HEK293T (cell line): Measurements from ENCODE around the gene EGFLAM.

ENCODE experiments used
- CTCF ChIA-PET: fragments of 350-600 bp; formaldehyde crosslinking; extraction: SDS; loops from one replicate; lab custom pipeline; 2021; ENCODE audit warnings: antibody characterized with exemption, inconsistent platforms; lab: Yijun Ruan, JAX
- POLR2A ChIA-PET: fragments of 350-600 bp; formaldehyde crosslinking; extraction: SDS; loops from one replicate; lab custom pipeline; 2020; ENCODE audit warnings: antibody characterized with exemption, inconsistent platforms; lab: Yijun Ruan, JAX
- DNase-seq: peaks from one replicate; pipeline ENCODE4 v3.0.0; 2012; ENCODE audit warnings: mixed read lengths; ENCODE audit errors: extremely low spot score
- ARNT ChIP-seq: fragments of 450-650 bp; IDR thresholded peaks from 2 replicates; pipeline ENCODE4 v1.6.1; 2017; ENCODE audit warnings: mild to moderate bottlenecking
- BHLHE40 ChIP-seq: fragments of 450-650 bp; IDR thresholded peaks from 2 replicates; pipeline ENCODE4 v1.6.1; 2016; ENCODE audit warnings: mild to moderate bottlenecking, moderate library complexity, borderline replicate concordance
- CTBP1 ChIP-seq: fragments of 450-650 bp; IDR thresholded peaks from 2 replicates; pipeline ENCODE4 v1.6.1; 2016; ENCODE audit warnings: borderline replicate concordance
- ELF4 ChIP-seq: fragments of 450-650 bp; IDR thresholded peaks from 2 replicates; pipeline ENCODE4 v1.6.1; 2017; ENCODE audit warnings: antibody characterized with exemption
- FOXA1 ChIP-seq: fragments of 450-650 bp; IDR thresholded peaks from 2 replicates; pipeline ENCODE4 v1.6.1; 2016; ENCODE audit warnings: mild to moderate bottlenecking
- FOXK2 ChIP-seq: fragments of 450-650 bp; IDR thresholded peaks from 2 replicates; pipeline ENCODE4 v1.6.1; 2016; ENCODE audit warnings: mild to moderate bottlenecking
- FOXM1 ChIP-seq: fragments of 450-650 bp; IDR thresholded peaks from 2 replicates; pipeline ENCODE4 v1.6.1; 2017; ENCODE audit warnings: mild to moderate bottlenecking, borderline replicate concordance
- HDGF ChIP-seq: fragments of 450-650 bp; IDR thresholded peaks from 2 replicates; pipeline ENCODE4 v1.6.1; 2017; ENCODE audit warnings: antibody characterized with exemption, borderline replicate concordance
- L3MBTL2 ChIP-seq: fragments of 450-650 bp; conservative IDR thresholded peaks from 2 replicates; pipeline ENCODE4 v1.6.1; 2016; ENCODE audit warnings: mild to moderate bottlenecking
- LEF1 ChIP-seq: fragments of 450-650 bp; IDR thresholded peaks from 2 replicates; pipeline ENCODE4 v1.6.1; 2017; ENCODE audit warnings: mild to moderate bottlenecking, borderline replicate concordance
- NFRKB ChIP-seq: fragments of 450-650 bp; IDR thresholded peaks from 2 replicates; pipeline ENCODE4 v1.6.1; 2016; ENCODE audit warnings: mild to moderate bottlenecking, moderate library complexity
- SP1 ChIP-seq: fragments of 450-650 bp; IDR thresholded peaks from 2 replicates; pipeline ENCODE4 v1.6.1; 2017
- SUZ12 ChIP-seq: fragments of 450-650 bp; IDR thresholded peaks from 2 replicates; pipeline ENCODE4 v1.6.1; 2016; ENCODE audit warnings: mild to moderate bottlenecking
- TARDBP ChIP-seq: fragments of 450-650 bp; IDR thresholded peaks from 2 replicates; pipeline ENCODE4 v1.6.1; 2016
- ZNF384 ChIP-seq: fragments of 450-650 bp; IDR thresholded peaks from 2 replicates; pipeline ENCODE4 v1.6.1; 2016
- TF ChIP-seq, protein P1 (sequence below): fragments of 450-650 bp; IDR thresholded peaks from 2 replicates; pipeline ENCODE4 v1.6.1; 2016

EGFLAM gene

DNA sequence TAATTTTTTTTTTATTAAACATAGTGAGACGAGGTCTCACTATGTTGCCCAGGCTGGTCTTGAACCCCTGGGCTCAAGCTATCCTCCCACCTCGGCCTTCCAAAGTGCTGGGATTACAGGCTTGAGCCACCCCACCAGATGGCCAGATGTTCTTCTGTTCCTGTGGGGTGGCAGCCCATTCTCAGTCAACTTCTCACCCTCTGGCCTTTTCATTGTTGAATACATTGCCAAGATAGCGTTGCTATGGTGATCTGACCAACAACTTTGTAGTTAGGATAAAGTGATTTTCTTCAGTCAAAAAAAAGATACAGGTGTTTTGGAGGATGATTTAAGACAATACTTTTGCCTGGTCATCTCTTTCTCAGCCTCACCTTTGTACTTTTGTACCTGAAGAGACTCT is 109.1 kb downstream of the EGFLAM start:
- DNase-seq = no peak
- TF ChIP-seq SUZ12 (no peak), TARDBP (no peak), ARNT (no peak), NFRKB (no peak), L3MBTL2 (no peak), LEF1 (no peak), FOXM1 (no peak), ZNF384 (no peak), ELF4 (no peak), BHLHE40 (no peak), HDGF (no peak), CTBP1 (no peak)
- TF ChIP-seq, protein P1, sequence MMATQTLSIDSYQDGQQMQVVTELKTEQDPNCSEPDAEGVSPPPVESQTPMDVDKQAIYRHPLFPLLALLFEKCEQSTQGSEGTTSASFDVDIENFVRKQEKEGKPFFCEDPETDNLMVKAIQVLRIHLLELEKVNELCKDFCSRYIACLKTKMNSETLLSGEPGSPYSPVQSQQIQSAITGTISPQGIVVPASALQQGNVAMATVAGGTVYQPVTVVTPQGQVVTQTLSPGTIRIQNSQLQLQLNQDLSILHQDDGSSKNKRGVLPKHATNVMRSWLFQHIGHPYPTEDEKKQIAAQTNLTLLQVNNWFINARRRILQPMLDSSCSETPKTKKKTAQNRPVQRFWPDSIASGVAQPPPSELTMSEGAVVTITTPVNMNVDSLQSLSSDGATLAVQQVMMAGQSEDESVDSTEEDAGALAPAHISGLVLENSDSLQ = no peak
- ChIA-PET POLR2A (no interaction called here), CTCF (interaction anchor here (1.2 kb wide), 1 partner anchor 15 kb away, joined by 4 read pairs; no protein-coding TSS in a partner anchor)

DNA sequence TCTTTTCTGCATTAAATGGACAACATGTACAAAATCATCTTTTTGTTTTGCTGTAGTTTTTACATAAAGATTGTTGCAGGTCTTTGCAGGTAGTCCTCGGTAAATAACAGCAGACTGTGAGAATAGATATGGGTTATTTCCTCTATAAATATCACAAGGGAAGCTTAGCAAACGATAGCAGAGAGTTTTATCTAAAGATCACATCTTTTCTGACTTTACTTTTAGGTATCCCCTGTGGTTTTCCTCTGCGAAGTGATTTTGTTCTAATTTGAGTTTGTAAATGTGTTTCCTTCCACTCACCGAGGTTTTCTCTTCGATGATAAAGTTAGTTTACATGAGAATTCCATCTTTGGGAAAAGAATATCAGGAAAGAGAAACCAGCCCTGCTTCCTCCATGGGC is 109.6 kb downstream of the EGFLAM start:
- no peak for DNase-seq
- POLR2A ChIA-PET = no interaction called here
- TF ChIP-seq, protein P1 = no peak
- TF ChIP-seq FOXK2 (no peak), FOXM1 (no peak), L3MBTL2 (no peak), SUZ12 (no peak), BHLHE40 (no peak), HDGF (no peak), SP1 (no peak), TARDBP (no peak), CTBP1 (no peak), NFRKB (no peak), FOXA1 (no peak), ARNT (no peak), ZNF384 (no peak), LEF1 (no peak), ELF4 (no peak)
- CTCF ChIA-PET = no interaction called here

DNA sequence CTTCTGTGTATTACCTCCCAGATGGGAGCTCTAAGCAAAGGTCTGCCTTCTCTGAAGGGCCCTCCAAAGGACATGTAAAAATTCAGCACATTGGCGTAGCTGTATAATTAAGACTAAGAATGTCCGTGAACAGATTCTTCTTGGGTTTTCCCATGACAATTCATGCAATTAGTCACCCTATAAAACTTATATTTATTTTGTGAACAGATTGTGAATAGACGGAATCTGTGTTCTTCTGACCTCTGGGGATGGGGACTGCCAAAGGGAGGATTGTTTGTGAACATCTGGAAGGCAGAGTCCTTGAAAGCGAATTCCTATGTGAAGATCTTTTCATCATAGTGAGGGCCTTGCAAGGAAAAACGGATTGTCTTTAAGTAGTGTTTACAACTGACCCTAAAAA is 111.3 kb downstream of the EGFLAM start:
- ChIA-PET CTCF (no interaction called here), POLR2A (no interaction called here)
- DNase-seq = no peak
- TF ChIP-seq SP1 (no peak), HDGF (no peak), LEF1 (no peak), ZNF384 (no peak)

DNA sequence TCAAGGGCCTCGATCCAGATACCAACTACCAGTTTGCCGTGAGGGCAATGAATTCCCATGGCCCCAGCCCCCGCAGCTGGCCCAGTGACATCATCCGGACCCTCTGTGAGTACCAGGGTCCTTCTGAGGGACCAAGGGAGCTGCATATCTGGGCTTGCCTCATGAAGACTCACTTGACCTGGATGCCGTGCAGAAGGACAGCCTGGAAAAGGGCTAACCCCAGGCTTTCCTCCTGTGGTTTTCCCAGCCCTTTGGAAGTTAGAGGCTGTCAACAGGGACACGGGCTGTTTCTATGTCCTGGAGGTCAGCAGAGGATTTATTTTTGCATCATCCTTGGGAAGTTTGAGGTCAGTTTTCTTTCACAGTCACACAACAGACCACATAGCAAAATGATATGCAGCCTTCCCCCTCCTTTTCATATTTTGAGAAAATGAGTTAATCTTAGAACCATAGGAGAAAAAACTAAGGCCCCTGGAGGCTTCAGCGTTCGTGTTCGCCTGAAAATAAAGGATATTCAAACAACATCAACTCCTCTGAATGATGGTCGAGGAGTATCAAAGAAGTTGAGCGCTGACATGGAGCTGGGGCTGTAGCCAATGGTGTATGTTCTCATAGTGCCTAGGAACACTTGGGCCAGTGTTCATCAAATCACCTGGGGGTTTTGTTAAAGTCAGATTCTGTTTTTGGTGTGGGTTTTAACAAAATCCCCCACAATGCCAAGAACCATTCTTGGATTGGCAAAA is 112.2 kb downstream of the EGFLAM start:
- ChIA-PET POLR2A (no interaction called here), CTCF (no interaction called here)
- no peak for DNase-seq
- no peak for TF ChIP-seq FOXM1
- no peak for TF ChIP-seq TARDBP
- no peak for TF ChIP-seq ARNT
- TF ChIP-seq FOXA1 = no peak
- TF ChIP-seq L3MBTL2 = no peak
- no peak for TF ChIP-seq LEF1
- no peak for TF ChIP-seq HDGF
- TF ChIP-seq NFRKB = no peak
- no peak for TF ChIP-seq ZNF384
- no peak for TF ChIP-seq SP1
- TF ChIP-seq SUZ12 = no peak
- TF ChIP-seq, protein P1 = no peak
- TF ChIP-seq BHLHE40 = no peak
- no peak for TF ChIP-seq FOXK2
- TF ChIP-seq CTBP1 = no peak
- TF ChIP-seq ELF4 = no peak

DNA sequence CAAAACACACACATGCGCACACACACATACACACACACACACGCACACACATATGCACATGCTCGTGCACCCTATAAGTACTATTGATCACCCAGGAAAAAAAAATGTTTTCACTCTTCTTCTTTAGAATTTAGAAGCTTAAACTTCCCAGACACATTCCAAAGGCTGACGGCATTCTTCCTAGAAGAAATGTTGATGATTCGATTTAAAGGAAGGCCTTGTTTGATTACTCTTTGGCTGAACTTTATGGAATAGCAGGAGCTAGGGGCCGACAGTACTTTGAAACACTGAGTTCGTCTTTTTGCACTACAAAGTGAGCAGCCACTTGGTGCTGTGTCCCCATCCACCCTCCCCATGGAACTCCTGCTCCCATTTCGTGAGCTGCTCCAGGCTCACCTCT is 113.2 kb downstream of the EGFLAM start:
- DNase-seq = no peak
- TF ChIP-seq L3MBTL2 = no peak
- no peak for TF ChIP-seq FOXA1
- TF ChIP-seq HDGF = no peak
- TF ChIP-seq FOXK2 = no peak
- TF ChIP-seq CTBP1 = no peak
- TF ChIP-seq NFRKB = no peak
- TF ChIP-seq BHLHE40 = no peak
- TF ChIP-seq LEF1 = no peak
- TF ChIP-seq ZNF384 = no peak
- no peak for TF ChIP-seq TARDBP
- TF ChIP-seq SP1 = no peak
- no peak for TF ChIP-seq SUZ12
- POLR2A ChIA-PET = no interaction called here
- CTCF ChIA-PET = no interaction called here

DNA sequence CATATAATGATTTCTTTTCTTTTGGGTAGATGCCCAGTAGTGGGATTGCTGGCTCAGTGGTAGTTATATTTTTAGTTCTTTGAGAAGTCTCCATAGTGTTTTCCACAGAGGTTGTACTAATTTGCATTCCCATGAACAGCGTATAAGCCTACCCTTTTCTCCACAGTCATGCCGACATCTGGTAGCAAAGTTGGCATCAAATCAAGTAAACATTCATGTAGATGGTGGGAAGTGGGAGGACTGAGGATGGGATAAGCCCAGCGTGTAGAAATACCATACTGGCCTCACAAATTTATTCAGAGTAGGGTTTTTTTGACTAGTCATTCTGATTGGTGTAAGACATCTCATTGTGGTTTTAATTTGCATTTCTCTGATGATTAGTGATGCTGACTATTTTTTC is 115.4 kb downstream of the EGFLAM start:
- DNase-seq = no peak
- CTCF ChIA-PET = no interaction called here
- POLR2A ChIA-PET = no interaction called here
- TF ChIP-seq FOXM1 = no peak
- TF ChIP-seq FOXA1 = no peak
- no peak for TF ChIP-seq NFRKB
- TF ChIP-seq ZNF384 = no peak
- TF ChIP-seq LEF1 = no peak
- TF ChIP-seq SUZ12 = no peak
- TF ChIP-seq, protein P1 = no peak
- TF ChIP-seq TARDBP = no peak
- TF ChIP-seq CTBP1 = no peak
- TF ChIP-seq ARNT = no peak
- no peak for TF ChIP-seq L3MBTL2
- TF ChIP-seq FOXK2 = no peak
- TF ChIP-seq BHLHE40 = no peak
- TF ChIP-seq SP1 = no peak
- no peak for TF ChIP-seq ELF4
- no peak for TF ChIP-seq HDGF
